Subcutaneous adipose tissue (tissue), 4 donors: ENCODE results near the gene ADGRG1. TPM values are rescaled to one million over a fixed set of nuclear protein-coding genes. Genes with fewer than 3 reads are reported as not detected.

Experiments
- CTCF ChIP-seq: fragments of 450-650 bp; IDR thresholded peaks from one replicate; pipeline ENCODE4 v1.5.1; 2016; ENCODE audit warnings: low read depth, mild to moderate bottlenecking, control low read depth, antibody characterized with exemption, moderate library complexity
- total RNA-seq, 4 donors: library from RNA; depleted of rRNA; stranded (reverse); fragments of >200 nt; gene quantifications; one replicate each; pipeline ENCODE4 v1.1.0, GENCODE V29; 2016

ADGRG1 gene
- total RNA-seq, 4 donors from 2014 or later: 10.0 to 92.5 (median 21.2) TPM

DNA sequence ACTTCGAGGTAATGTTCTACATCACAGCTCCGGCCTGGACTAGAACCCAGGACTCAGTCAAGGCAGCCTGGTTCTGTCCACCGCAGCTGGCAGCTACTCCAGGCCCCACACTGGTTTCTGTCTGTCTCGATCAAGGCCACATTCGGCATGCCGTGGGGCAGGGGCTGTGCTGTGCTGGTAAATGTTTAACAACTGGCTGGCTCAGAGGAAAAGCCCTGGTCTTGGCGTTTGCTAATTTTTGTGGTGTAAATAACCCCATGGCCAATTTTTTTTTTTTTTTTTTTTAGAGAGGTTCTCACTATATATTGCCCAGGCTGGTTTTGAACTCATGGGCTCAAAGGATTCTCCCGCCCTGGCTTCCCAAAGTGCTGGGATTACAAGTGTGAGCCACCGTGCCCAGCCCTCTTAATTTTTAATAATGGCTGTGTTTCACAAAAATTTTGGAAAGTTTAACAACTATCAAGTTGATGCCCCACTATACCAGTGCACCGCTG, 65.8 kb downstream of the ADGRG1 start:
- no peak for TF ChIP-seq CTCF

DNA sequence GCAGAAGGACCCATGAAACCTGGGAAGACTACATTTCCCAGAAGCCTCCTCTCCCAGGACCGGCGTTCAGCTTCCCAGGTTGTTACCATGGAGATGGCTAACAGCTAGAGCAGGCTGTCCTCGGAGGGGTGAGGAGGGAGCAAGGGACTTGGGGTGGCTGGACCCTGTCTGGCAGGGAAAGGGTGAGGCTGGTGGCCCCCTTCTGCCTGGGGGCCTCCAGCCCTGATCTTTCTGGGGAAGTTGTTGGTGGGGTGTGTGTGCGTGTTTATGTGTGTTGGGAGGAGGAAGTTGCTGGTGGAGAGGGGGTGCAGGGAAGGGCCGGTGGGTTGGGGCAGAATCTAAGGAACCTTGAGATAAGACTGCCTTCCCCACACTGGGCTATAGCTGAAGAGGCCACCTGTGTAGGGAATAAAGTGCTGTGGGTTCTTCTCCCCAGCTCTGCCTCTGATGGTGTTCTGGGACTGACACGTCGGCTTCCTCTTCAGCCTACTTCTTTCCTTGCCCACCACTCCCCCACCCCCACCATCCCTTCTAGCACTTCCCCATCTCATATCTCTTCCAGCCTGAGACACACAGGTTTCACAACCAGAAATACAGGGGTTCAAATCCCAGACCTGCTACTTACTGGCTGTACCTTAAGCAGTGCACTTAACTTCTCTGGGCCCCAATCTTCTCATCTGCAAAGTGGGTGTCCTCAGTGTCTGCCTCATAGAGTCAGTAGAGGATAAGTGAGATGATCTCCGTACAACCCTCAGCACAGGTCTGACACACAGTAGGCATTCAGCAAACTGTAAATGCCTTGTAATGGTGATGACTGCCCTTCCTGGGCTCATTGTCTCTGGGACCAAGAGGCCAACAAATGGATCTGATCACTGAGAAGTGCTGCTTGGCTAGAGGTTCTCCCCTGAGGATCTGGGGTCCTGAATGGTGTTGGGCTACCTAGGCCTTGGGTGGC, 66.6 kb downstream of the ADGRG1 start, which contains the start of gene DRC7:
Gene DRC7 (plus strand): TSS at position 82 of the 955 bp plus-strand sequence. CDS start 3,144 bp downstream, outside the sequence.
- TF ChIP-seq CTCF: no peak

DNA sequence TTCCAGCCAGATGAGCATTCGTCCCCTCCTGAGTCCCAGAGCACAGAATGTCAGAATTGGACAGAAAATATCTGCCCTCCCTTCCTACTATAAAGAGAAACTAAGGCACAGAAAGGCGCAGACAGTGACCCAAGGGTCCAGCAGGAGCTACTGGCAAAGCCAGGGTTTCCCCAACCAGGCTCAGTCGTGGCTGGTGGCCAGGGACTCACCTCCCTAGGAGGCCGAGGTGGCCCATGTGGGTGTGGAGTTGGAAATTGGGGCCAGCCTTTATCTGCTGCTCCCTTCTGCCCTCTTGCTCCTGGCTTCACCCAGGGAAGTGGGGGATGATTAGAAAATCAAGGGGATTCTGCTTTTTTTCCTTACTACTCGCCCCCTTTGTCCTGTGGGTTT, 67.2 kb downstream of the ADGRG1 start:
- no peak for TF ChIP-seq CTCF

DNA sequence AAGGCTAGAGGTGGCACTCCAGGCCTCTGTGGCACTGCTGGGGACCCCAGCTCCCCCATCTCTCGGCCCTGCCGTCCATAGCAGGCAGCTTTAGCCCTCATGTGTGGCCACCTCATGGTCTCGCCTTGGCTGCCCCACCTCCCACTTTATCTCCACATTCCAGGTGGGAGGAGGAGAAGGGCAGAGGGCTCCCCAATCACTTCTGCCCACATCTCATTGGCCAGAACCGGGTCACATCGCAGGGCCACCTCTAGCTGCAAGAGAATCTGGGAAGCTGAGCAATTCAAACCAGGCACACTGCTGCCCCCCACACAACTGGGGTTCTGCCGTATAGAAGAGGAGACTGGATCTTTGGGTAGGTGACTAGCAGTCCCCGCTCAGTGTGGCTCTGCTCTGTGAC, 67.8 kb downstream of the ADGRG1 start:
- no peak for TF ChIP-seq CTCF

DNA sequence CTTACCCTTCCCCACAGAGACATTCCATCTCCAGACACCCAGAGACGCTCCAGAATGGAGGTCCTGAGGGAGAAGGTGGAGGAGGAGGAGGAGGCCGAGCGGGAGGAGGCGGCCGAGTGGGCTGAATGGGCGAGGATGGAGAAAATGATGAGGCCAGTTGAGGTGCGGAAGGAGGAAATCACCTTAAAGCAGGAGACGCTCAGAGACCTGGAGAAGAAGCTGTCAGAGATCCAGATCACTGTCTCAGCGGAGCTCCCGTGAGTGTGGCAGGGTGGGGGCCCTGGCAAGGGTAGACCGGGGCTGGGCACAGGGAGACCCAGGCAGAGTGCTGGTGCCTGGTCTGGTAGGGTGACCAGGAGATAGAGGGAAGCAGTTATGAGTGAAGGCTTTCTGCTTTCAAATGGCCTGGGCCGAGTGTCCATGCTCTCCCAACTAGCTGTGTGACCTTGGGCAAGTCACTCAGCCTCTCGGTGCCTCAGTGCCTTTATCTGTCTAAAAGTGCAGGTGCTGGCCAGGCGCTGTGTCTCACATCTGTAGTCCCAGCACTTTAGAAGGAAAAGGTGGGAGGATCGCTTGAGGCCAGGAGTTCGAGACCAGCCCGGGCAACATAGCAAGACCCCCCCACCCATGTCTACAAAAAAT, 69.6 kb downstream of the ADGRG1 start:
- no peak for TF ChIP-seq CTCF

DNA sequence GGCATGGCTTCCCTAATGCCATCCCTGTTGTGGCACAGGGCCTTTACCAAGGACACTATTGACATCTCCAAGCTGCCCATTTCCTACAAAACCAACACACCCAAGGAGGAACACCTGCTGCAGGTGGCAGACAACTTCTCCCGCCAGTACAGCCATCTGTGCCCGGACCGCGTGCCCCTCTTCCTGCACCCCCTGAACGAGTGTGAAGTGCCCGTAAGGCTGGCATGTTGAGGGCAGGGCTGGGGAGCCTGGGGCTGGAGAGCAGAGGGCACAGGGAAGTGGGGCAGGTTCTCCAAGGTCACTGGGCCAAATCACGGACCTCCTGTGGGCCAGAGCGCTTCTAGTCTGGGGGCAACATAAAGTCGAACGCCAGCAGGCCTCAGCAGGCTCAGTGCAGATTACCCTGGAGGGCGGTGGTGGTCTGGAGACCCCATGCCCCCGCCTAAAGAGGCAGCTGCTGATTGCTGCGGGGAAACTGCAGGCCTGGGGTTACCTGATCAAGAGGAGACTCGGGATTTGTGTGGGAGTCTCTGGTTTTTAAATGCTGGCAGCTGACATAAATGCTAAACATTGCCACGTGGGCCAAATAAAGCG, 70.5 kb downstream of the ADGRG1 start:
- no peak for TF ChIP-seq CTCF

- no peak for TF ChIP-seq CTCF
Observed at GRCh38 chr16:57699481-57699880, 71.1 kb downstream of the ADGRG1 start.
